CD4-positive, alpha-beta T cell (primary cell): ENCODE measurements around the gene SRSF11. TPM values are rescaled to one million over a fixed set of nuclear protein-coding genes. Genes with fewer than 3 reads are reported as not detected.
A peak's percentile ranks its signal among the peaks of the same experiment; 100 is the strongest.

Source experiments
- ATAC-seq: fragments of 200-7000 bp; cut with Tn5 transposase; one replicate; pipeline ENCODE4 v1.10.0; 2022; ENCODE audit warnings: mild to moderate bottlenecking; ENCODE audit not compliant: poor library complexity
- CTCF ChIA-PET: fragments of 350-600 bp; sonication (Branson Sonifier 250); formaldehyde crosslinking; loops from one replicate; lab custom pipeline; 2021; ENCODE audit warnings: antibody characterized with exemption, inconsistent platforms; lab: Charles Lee
- POLR2A ChIA-PET: fragments of 350-600 bp; sonication (Branson Sonifier 250); formaldehyde crosslinking; loops from one replicate; lab custom pipeline; 2021; ENCODE audit warnings: antibody characterized with exemption, inconsistent platforms; lab: Charles Lee
- DNase-seq, 14 experiments: peaks; one replicate each; pipeline ENCODE4 v3.0.0-alpha.2; 2013 to 2020; ENCODE audit warnings: mixed read lengths in 2 of 14
- H3K27ac ChIP-seq, 2 donors: one replicate each; pipeline versions ENCODE4 v1.5.1 to v1.7.0; 2013; ENCODE audit warnings: low read length in 2 of 2, low read depth in 1 of 2, mild to moderate bottlenecking in 1 of 2
- H3K27me3 ChIP-seq, 2 experiments: 1 replicate in 1 of 2; 2 replicates in 1 of 2; pipeline versions ENCODE4 v1.6.1 to v1.7.0; 2013; ENCODE audit warnings: low read length in 2 of 2, control low read depth in 1 of 2, mild to moderate bottlenecking in 1 of 2, moderate library complexity in 1 of 2; ENCODE audit not compliant: insufficient read depth in 2 of 2, control insufficient read depth in 1 of 2
- H3K36me3 ChIP-seq: one replicate; pipeline ENCODE4 v1.6.1; 2013; ENCODE audit warnings: low read length, control low read depth; ENCODE audit not compliant: insufficient read depth
- H3K4me1 ChIP-seq: one replicate; pipeline ENCODE4 v1.6.1; 2013; ENCODE audit warnings: low read length, control low read depth; ENCODE audit not compliant: insufficient read depth
- H3K4me3 ChIP-seq: one replicate; pipeline ENCODE4 v1.5.1; 2013; ENCODE audit warnings: mild to moderate bottlenecking, low read length, moderate library complexity
- H3K9me3 ChIP-seq, 2 experiments: 1 replicate in 1 of 2; 2 replicates in 1 of 2; pipeline versions ENCODE4 v1.6.1 to v1.7.0; 2013; ENCODE audit warnings: low read length in 2 of 2, mild to moderate bottlenecking in 2 of 2, control low read depth in 1 of 2, moderate library complexity in 1 of 2; ENCODE audit not compliant: control insufficient read depth in 1 of 2, insufficient read depth in 1 of 2
- H3K27ac Mint-ChIP-seq: one replicate; pipeline ENCODE4 v1.8.0; 2020; ENCODE audit warnings: mixed read lengths
- H3K27me3 Mint-ChIP-seq: one replicate; pipeline ENCODE4 v1.8.0; 2021; ENCODE audit warnings: mixed read lengths
- H3K36me3 Mint-ChIP-seq: one replicate; pipeline ENCODE4 v1.8.0; 2021; ENCODE audit warnings: low read depth, mixed read lengths
- H3K4me1 Mint-ChIP-seq: one replicate; pipeline ENCODE4 v1.8.0; 2021; ENCODE audit warnings: low read depth, mixed read lengths
- H3K4me3 Mint-ChIP-seq: one replicate; pipeline ENCODE4 v1.8.0; 2020; ENCODE audit warnings: mild to moderate bottlenecking, mixed read lengths
- H3K9me3 Mint-ChIP-seq: one replicate; pipeline ENCODE4 v1.8.0; 2020; ENCODE audit warnings: mixed read lengths
- CTCF ChIP-seq: fragments of 200-600 bp; IDR thresholded peaks from one replicate; pipeline ENCODE4 v1.8.0; 2022; ENCODE audit warnings: antibody characterized with exemption, mild to moderate bottlenecking
- intact Hi-C, 2 experiments: fragments of 100-400 bp; cut with DNase I in 1 of 2; cut with micrococcal nuclease in 1 of 2; formaldehyde crosslinking; loops; one replicate each; pipeline versions ENCODE4 v1.15.1 to v1.9.0; 2023 to 2025; cut with DNase I, micrococcal nuclease
- total RNA-seq, 174 experiments: library from RNA in 2 of 174; stranded (reverse) in 2 of 174; gene quantifications; one replicate each; pipeline ENCODE4 v1.2.3 and lab custom pipeline; 2021 to 2026

Gene SRSF11
- total RNA-seq, 2 experiments from 2014 or later, result 454 to 459 TPM

- POLR2A ChIA-PET, result no interaction called here
These were observed 27.5 kb downstream of the SRSF11 start for GRCh38 chr1:70248729-70249128.

GRCh38 chr1:70256664-70257063 is 35.5 kb downstream of the SRSF11 start:
- H3K9me3 ChIP-seq, result no peaks in the 10 kb centered on the region
- H3K36me3 ChIP-seq, result peaks cover 6% of the 10 kb centered on the region
- H3K4me1 Mint-ChIP-seq, result no peaks in the 10 kb centered on the region
- H3K27me3 ChIP-seq, result no peaks in the 10 kb centered on the region
- H3K4me1 ChIP-seq, result no peaks in the 10 kb centered on the region
- no peak for TF ChIP-seq CTCF
- H3K9me3 Mint-ChIP-seq, result no peaks in the 10 kb centered on the region
- H3K36me3 Mint-ChIP-seq, result peaks cover 14% of the 10 kb centered on the region
- CTCF ChIA-PET, result interaction anchor here (0.7 kb wide), 3 partner anchors 9 to 182 kb away, joined by 3 read pairs; no protein-coding TSS in a partner anchor
- H3K4me3 Mint-ChIP-seq, result no peak overlapping the region
- intact Hi-C loops, result no loop called here
- POLR2A ChIA-PET, result no interaction called here
- no peak overlapping the region for H3K27ac ChIP-seq
- H3K27ac Mint-ChIP-seq, result no peak overlapping the region
- ATAC-seq (no peak), DNase-seq (no peak)
- H3K27me3 Mint-ChIP-seq, result no peaks in the 10 kb centered on the region
- H3K4me3 ChIP-seq, result no peak overlapping the region

More at GRCh38 chr1:70248729-70249128, 27.5 kb downstream of the SRSF11 start:
- no peaks in the 10 kb centered on the region for H3K9me3 Mint-ChIP-seq
- no peaks in the 10 kb centered on the region for H3K9me3 ChIP-seq
- no peaks in the 10 kb centered on the region for H3K4me1 Mint-ChIP-seq
- no peaks in the 10 kb centered on the region for H3K27me3 ChIP-seq
- no peaks in the 10 kb centered on the region for H3K27me3 Mint-ChIP-seq
- no peak overlapping the region for H3K27ac ChIP-seq
- peaks cover 85% of the 10 kb centered on the region for H3K36me3 ChIP-seq
- intact Hi-C loops, result no loop called here
- H3K4me3 Mint-ChIP-seq, result no peak overlapping the region
- TF ChIP-seq CTCF, result no peak
- H3K36me3 Mint-ChIP-seq, result peaks cover 85% of the 10 kb centered on the region
- H3K27ac Mint-ChIP-seq, result peak overlapping the region; percentile 42
- DNase-seq (no peak), ATAC-seq (no peak)
- no peak overlapping the region for H3K4me3 ChIP-seq
- H3K4me1 ChIP-seq, result no peaks in the 10 kb centered on the region
- CTCF ChIA-PET, result interaction anchor here (1.1 kb wide), 1 partner anchor 13 kb away, joined by 3 read pairs; no protein-coding TSS in a partner anchor

- Mint-ChIP-seq H3K9me3 (peaks cover 3% of the 10 kb centered on the region), H3K4me1 (no peaks in the 10 kb centered on the region), H3K4me3 (no peak overlapping the region), H3K27ac (peak overlapping the region; percentile 6), H3K27me3 (no peaks in the 10 kb centered on the region), H3K36me3 (peaks cover 73% of the 10 kb centered on the region)
- Histone ChIP-seq H3K9me3 (no peaks in the 10 kb centered on the region), H3K27ac (no peak overlapping the region), H3K27me3 (no peaks in the 10 kb centered on the region), H3K36me3 (peaks cover 22% of the 10 kb centered on the region), H3K4me1 (no peaks in the 10 kb centered on the region), H3K4me3 (no peak overlapping the region)
- no peak for TF ChIP-seq CTCF
- ATAC-seq (no peak), DNase-seq (no peak)
- ChIA-PET CTCF (no interaction called here), POLR2A (no interaction called here)
- intact Hi-C loops, result no loop called here
These were observed 43.7 kb downstream of the SRSF11 start for GRCh38 chr1:70264839-70265238.
